ENCODE data around the gene TBKBP1. TPM values are rescaled to one million over a fixed set of nuclear protein-coding genes. Genes with fewer than 3 reads are reported as not detected.

The TBKBP1 gene, protein sequence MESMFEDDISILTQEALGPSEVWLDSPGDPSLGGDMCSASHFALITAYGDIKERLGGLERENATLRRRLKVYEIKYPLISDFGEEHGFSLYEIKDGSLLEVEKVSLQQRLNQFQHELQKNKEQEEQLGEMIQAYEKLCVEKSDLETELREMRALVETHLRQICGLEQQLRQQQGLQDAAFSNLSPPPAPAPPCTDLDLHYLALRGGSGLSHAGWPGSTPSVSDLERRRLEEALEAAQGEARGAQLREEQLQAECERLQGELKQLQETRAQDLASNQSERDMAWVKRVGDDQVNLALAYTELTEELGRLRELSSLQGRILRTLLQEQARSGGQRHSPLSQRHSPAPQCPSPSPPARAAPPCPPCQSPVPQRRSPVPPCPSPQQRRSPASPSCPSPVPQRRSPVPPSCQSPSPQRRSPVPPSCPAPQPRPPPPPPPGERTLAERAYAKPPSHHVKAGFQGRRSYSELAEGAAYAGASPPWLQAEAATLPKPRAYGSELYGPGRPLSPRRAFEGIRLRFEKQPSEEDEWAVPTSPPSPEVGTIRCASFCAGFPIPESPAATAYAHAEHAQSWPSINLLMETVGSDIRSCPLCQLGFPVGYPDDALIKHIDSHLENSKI
- total RNA-seq (2022; extraction: Qiagen RNA extraction; ENCODE audit: low read depth) = 3.8 to 6.6 TPM (median 5.6 TPM) in 5 replicates

GRCh38 chr17:47693731-47694580 is at the start of gene TBKBP1:
Gene TBKBP1 (plus strand): TSS chr17:47694161. CDS start chr17:47696113, 1,952 bp downstream.

DNA sequence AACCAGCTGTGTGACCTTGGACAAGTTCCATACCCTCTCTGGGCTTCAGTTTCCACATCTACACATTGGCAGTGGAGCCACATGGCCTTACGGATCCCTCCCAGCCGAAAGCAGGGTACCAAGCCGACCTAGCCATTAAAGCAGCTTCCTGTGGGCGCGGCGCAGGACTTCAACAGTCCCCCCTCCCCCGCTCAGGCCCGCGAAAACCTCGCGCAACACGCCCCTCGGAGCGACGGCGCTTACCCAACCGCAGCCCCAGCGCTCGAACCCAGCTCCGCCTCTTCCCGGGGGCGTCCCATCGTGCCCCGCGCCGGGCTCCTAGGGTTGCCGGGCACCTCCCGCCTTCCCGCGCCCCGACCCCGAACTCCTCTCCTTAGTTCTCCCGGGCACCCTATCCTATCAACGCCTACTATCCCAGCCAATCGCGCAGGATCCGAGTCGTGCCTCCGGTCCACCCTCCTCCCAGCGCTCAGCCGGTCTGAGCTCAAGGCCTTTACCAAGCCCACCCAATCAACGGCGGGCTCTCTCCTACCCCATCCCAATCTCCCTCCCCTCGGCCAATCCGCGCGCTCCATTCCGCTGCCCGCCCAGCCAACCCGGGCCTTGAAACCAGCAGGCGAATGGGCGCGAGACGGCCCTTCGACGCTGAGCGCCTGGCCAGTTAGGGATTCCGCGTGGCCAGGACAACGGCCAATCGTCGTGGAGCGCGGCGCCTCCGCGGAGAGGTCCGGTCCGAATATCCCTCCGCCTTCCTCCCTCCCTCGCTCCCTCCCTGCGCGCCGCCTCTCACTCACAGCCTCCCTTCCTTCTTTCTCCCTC is 44.6 kb upstream of the TBKBP1 start, which contains the start of gene KPNB1:
TSS of gene KPNB1 (plus strand) at position 767 of the 819 bp plus-strand sequence. CDS start 326 bp downstream, outside the sequence.

DNA sequence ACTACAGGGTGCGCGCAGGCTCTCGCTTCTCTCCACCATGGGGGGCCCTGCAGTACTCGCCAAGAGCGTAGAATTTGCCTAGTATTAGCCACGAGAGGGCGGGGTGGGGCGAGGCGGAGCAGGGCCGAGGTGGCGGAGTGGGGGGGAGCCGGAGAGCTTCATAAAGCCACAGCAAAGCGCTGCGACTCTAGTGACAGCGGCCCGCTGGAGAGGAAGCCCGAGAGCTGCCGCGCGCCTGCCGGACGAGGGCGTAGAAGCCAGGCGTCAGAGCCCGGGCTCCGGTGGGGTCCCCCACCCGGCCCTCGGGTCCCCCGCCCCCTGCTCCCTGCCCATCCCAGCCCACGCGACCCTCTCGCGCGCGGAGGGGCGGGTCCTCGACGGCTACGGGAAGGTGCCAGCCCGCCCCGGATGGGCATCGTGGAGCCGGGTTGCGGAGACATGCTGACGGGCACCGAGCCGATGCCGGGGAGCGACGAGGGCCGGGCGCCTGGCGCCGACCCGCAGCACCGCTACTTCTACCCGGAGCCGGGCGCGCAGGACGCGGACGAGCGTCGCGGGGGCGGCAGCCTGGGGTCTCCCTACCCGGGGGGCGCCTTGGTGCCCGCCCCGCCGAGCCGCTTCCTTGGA is 39.2 kb downstream of the TBKBP1 start, which contains the start of gene TBX21:
TSS of gene TBX21 (plus strand) at position 190 of the 627 bp plus-strand sequence. CDS start at position 409, 219 bp downstream.

Other genes starting within 250 kb of the TBKBP1 start
- 57.2 to 91.0 TPM (median 66.9 TPM) in 5 replicates for gene NPEPPS, start 163.1 kb upstream of the TBKBP1 start, total RNA-seq (2022; extraction: Qiagen RNA extraction; ENCODE audit: low read depth)
- gene KPNB1, start 44.2 kb upstream of the TBKBP1 start, total RNA-seq (2022; extraction: Qiagen RNA extraction; ENCODE audit: low read depth) = 304 to 452 TPM (median 331 TPM) in 5 replicates
- gene TBX21, start 39.1 kb downstream of the TBKBP1 start, total RNA-seq (2022; extraction: Qiagen RNA extraction; ENCODE audit: low read depth) = 0.05 to 0.07 TPM (median 0.07 TPM) in 4 of 5 replicates, not detected in the other
- gene OSBPL7, start 127.6 kb downstream of the TBKBP1 start, total RNA-seq (2022; extraction: Qiagen RNA extraction; ENCODE audit: low read depth) = 7.2 to 9.4 TPM (median 8.9 TPM) in 5 replicates
- gene MRPL10, start 137.4 kb downstream of the TBKBP1 start, total RNA-seq (2022; extraction: Qiagen RNA extraction; ENCODE audit: low read depth) = 87.6 to 113 TPM (median 96.3 TPM) in 5 replicates
- 2.7 to 4.1 TPM (median 3.6 TPM) in 5 replicates for gene LRRC46, start 137.5 kb downstream of the TBKBP1 start, total RNA-seq (2022; extraction: Qiagen RNA extraction; ENCODE audit: low read depth)
- gene SCRN2, start 147.1 kb downstream of the TBKBP1 start, total RNA-seq (2022; extraction: Qiagen RNA extraction; ENCODE audit: low read depth) = 30.1 to 39.1 TPM (median 34.5 TPM) in 5 replicates
- 2.6 to 3.0 TPM (median 2.8 TPM) in 5 replicates for gene SP6, start 157.0 kb downstream of the TBKBP1 start, total RNA-seq (2022; extraction: Qiagen RNA extraction; ENCODE audit: low read depth)
- gene SP2, start 202.1 kb downstream of the TBKBP1 start, total RNA-seq (2022; extraction: Qiagen RNA extraction; ENCODE audit: low read depth) = 15.8 to 17.2 TPM (median 16.7 TPM) in 5 replicates
- gene PNPO, start 247.4 kb downstream of the TBKBP1 start, total RNA-seq (2022; extraction: Qiagen RNA extraction; ENCODE audit: low read depth) = 20.8 to 23.3 TPM (median 21.6 TPM) in 5 replicates